HG02852 (cell line): ENCODE results near the gene TET2.
"Not testable (repeated sequence)": the region's sequence is repeated elsewhere in the genome, so short reads cannot be mapped to it uniquely, and the experiment has no call there.

Experiments
- ATAC-seq: cut with Tn5 transposase; IDR thresholded peaks from one replicate; pipeline ENCODE4 v1.9.1; 2021; ENCODE audit warnings: mild to moderate bottlenecking, moderate library complexity; ENCODE audit not compliant: unreplicated experiment

Gene TET2

GRCh38 chr4:105282489-105282888 lies 135.8 kb downstream of the TET2 start:
- no peak for ATAC-seq

- ATAC-seq = no peak
These were observed 136.8 kb downstream of the TET2 start for GRCh38 chr4:105283501-105283900.

DNA sequence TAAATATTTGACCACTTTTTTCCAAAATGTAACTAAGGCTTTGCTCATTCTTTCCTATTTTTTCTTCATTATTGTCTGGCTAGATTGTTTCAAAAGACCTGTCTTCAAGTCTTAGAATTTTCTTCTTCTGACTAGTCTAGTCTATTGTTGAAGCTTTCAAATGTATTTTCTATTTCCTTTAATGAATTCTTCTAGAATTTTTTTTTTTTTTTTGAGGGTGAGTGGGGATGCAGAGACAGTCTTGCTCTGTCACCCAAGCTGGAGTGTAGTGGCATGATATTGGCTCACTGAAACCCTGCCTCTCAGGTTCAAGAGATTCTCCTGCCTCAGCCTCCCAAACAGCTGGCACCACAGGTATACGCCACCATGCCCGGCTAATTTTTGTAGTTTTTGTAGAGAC lies 141.4 kb downstream of the TET2 start:
- ATAC-seq = no peak

- no peak for ATAC-seq
These were observed 145.2 kb downstream of the TET2 start for GRCh38 chr4:105291925-105292324.

DNA sequence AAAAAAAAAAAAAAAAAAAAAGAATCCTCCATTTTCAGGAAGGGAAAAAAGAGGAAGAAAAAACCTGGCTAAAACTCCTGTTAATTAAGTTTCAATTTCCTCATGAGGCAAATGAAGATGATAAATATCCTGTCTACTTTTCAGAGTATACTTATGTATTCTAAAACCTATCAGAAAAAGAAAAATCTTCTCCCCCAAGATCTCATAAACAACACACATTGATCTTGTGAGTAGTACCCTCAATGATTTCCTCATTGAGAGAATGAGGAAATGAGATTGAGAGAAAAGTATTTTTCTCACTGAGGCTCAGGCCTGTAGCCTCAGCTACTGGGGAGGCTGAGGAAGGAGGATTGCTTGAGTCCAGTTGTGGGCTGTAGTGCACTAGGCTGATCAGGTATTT lies 146.7 kb downstream of the TET2 start:
- no peak for ATAC-seq

GRCh38 chr4:105296672-105297071 lies 150.0 kb downstream of the TET2 start:
- ATAC-seq = no peak

DNA sequence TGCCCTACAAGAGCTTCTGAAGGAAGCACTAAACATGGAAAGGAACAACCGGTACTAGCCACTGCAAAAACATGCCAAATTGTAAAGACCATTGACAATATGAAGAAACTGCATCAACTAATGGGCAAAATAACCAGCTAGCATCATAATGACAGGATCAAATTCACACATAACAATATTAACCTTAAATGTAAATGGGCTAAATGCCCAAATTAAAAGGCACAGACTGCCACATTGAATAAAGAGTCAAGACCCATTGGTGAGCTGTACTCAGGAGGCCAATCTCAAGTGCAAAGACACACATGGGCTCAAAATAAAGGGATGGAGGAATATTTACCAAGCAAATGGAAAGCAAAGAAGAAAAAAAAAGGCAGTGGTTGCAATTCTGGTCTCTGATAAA lies 152.4 kb downstream of the TET2 start:
- ATAC-seq = not testable (repeated sequence)

DNA sequence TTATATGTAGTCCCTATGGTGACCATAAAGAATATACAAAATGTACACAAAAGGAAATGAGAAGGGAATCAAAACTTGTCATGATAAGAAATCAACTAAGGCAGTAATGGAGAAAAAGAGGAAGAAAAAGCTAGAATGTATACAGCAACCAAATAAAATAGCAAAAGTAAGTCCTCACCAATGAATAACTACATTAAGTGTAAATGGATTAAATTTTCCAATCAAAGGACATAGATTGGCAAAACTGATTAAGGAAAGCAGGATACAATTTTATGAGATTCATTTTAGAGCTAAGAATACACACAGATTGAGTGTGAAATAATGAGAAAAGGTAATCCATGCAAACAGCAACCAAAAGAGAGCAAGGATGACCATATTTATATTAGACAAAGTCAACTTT lies 157.4 kb downstream of the TET2 start:
- ATAC-seq = no peak

DNA sequence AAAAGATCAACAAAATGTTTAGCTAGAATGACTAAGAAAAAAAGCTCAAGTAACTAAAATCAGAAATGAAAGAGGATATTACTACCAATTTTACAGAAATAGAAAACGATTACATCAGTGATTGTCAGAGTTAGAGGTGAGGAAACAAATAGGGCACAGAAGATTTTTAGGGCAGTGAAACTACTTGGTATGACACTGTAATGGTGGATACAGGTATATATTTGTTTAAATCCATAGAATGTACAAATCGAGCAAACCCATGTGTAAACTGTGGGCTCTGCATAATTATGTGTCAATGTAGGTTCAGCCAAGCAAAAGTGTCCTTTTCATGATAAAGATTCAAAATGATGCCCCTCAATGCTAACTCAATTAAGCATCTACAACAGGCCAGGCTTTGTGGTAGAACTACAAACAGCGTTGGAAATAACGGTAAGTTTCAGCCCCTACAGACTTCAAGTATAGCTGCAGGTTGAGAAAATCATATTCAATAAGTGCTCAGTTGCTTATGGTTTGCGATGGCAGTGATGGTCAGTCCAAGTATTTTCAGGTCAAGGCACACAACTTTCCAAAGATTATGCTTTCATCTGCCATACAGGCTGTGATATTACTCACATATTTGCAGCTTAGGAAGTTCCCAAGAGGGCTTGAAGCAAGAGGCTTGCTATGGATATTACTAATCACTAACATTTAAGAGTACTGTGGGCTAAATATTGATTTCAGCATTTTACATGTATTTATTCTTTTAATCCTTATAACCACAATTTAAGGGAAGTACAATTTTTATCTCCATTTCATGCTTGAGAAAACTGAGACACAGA lies 158.6 kb downstream of the TET2 start:
- peak; percentile 45 for ATAC-seq

GRCh38 chr4:105306158-105306781 lies 159.6 kb downstream of the TET2 start:
- ATAC-seq = peak; percentile 89

DNA sequence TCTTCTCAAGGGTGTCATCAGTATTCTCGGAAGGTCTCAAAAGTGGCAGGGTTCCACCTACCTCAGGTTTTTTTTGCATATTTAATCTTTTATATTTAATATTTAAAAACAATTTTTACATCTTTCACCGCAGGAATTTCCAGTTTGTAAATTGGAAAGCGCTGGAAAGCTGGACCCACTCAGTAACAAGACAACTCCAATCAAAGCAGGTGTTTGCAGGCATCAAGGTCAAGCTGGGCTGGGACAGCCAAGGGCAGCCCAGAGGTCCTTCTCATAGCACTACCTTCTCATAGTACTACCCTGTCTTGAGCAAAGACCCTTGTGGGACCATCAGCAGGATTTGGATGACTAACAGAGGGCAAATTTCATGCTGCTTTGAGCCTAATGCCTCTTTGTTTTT lies 160.1 kb downstream of the TET2 start:
- ATAC-seq = no peak

GRCh38 chr4:105318486-105318885 lies 171.8 kb downstream of the TET2 start:
- ATAC-seq = no peak

- ATAC-seq = no peak
These were observed 180.5 kb downstream of the TET2 start for GRCh38 chr4:105327222-105327621.

GRCh38 chr4:105327956-105328355 lies 181.3 kb downstream of the TET2 start:
- no peak for ATAC-seq

DNA sequence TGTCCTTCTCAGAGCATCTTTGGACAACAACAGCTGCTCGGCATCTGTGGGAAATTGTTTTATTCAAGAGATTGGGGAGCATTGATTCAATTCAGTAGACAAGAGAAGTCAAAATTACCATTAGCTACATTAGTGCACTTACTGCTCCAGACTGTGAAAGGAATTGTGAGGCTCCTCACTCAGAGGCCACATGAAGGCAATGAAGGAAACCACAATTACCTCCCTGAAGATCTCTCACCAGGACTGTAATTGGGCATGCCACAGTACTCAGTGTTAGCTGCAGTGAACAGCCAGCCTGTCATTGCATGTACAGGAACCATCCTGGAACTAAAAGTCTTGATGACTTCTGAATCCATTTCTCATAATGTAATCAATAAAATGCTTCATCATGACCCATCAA lies 182.4 kb downstream of the TET2 start:
- ATAC-seq = no peak
